ENCODE results near the gene PIMREG.

PIMREG gene

DNA sequence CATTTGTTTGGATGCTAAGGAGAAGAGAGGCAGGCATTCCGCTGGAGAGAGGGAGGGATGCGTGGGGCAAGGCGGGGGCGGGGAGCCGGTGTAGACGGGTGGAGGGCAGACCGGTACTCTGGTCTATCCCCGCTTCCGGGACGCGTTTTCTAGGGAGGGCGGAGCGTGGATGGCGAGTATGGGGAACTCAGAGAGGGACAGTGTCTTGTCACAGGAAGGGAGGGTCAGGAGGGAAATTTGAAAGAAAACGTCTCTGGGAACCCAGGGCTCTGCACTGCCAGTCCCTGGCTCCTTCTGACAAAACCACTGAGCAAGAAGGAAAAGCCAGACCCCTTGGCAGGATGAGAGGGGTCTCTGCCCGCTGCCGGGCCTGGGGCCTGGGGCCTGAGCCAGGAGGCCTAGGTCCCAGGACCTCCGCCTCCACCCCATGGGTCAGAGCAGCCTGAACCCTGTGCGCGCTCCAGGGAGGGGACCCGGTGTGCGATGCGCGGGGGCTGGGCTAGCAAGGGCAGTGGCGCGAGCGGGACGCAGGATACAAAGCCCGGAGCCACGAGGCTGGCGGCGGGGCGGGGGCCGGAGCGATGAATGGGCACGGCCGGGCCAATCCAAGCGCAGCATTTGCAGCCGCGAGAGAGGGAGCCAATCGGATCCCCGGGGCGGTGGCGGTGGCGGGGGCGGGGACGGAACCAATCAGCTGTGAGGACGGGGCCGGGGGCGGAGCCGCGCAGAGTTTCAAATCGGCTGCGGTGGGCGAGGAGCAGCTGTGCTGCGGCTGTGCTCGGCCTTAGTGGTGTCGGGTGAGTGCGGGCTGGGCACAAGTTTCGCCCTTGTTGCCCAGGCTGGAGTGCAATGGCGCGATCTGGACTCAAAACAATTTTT, at the start of gene PIMREG:
Gene PIMREG, plus strand, starts transcription at position 764 of the 879 bp plus-strand sequence. CDS start 656 bp downstream, outside the sequence.
- in situ Hi-C loops (cut with MboI; ENCODE audit: low sequenced_read_pairs), result loop anchor here (25.0 kb wide), 1 partner anchor 857 kb away; the partner anchor contains the start of gene NLRP1

DNA sequence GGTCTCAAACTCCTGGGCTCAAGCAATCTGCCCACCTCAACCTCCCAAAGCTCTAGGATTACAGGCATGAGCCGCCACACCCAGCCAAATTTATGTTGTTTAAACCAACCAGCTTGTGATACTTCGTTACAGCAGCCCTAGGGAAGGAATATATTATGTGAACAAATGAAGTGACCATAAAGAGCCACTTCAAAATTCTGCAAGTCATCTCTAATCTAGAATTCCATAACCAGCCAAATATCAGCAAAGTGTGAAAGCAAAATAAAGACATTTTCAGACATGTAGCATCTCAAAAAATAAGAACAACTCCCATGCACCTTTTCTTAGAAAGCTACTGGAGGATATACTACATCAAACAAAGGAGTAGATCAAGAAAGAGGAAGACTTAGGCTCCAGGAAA, 45.3 kb upstream of the PIMREG start:
- in situ Hi-C loops (cut with MboI; ENCODE audit: low sequenced_read_pairs), result no loop called here

- in situ Hi-C loops (cut with MboI; ENCODE audit: low sequenced_read_pairs), result no loop called here
Measured at GRCh38 chr17:6402258-6402657, 42.0 kb upstream of the PIMREG start.

- in situ Hi-C loops (cut with MboI; ENCODE audit: low sequenced_read_pairs), result no loop called here
Measured at GRCh38 chr17:6408276-6408675, 36.0 kb upstream of the PIMREG start.

- in situ Hi-C loops (cut with MboI; ENCODE audit: low sequenced_read_pairs), result no loop called here
Measured at GRCh38 chr17:6408735-6409134, 35.5 kb upstream of the PIMREG start.

- in situ Hi-C loops (cut with MboI; ENCODE audit: low sequenced_read_pairs), result no loop called here
Measured at GRCh38 chr17:6413065-6413464, 31.2 kb upstream of the PIMREG start.

DNA sequence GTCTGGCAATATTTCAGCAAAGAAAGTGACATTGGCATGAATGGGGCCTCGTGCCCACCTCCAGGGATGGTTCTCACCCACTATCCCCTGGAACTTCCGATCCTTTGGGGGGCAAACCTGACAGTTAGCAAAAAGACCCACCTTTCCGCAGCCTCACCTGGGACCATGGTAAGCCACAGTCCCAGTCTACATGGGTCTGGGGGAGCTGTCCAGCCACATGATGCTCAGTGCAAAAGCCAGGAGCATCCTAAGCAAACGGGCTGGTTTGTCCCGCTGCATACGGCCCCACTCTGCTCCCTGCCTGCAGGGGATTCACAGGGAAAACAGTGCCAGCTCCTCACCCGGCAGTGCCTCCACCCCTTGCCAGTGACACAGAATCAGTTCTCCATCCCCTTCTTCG, 28.6 kb upstream of the PIMREG start:
- in situ Hi-C loops (cut with MboI; ENCODE audit: low sequenced_read_pairs), result no loop called here

DNA sequence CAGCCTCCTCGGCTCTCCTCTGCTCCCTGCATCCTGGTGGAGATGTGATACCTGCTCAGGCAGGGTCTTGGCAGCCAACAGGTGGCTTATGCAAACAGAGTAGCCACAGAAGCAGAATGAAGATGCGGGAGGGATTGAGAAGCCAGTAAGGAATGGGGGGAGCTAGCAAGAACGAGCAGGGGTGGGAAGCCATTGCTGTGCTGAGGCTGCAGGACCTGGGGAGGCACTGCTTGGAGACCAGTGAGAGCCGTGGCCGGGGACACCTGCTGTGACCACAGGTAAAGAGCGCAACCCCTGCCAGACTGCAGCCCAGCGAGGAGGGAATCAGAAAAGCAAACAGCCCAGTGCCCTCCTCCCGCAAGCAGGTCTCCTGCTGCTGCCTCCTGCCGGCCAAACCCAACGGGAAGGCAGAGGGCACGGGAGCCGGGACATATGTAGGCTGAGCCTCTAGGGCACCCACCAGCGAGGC, 24.0 kb upstream of the PIMREG start:
- in situ Hi-C loops (cut with MboI; ENCODE audit: low sequenced_read_pairs), result no loop called here

- in situ Hi-C loops (cut with MboI; ENCODE audit: low sequenced_read_pairs), result no loop called here
Measured at GRCh38 chr17:6421700-6422604, 22.3 kb upstream of the PIMREG start.

DNA sequence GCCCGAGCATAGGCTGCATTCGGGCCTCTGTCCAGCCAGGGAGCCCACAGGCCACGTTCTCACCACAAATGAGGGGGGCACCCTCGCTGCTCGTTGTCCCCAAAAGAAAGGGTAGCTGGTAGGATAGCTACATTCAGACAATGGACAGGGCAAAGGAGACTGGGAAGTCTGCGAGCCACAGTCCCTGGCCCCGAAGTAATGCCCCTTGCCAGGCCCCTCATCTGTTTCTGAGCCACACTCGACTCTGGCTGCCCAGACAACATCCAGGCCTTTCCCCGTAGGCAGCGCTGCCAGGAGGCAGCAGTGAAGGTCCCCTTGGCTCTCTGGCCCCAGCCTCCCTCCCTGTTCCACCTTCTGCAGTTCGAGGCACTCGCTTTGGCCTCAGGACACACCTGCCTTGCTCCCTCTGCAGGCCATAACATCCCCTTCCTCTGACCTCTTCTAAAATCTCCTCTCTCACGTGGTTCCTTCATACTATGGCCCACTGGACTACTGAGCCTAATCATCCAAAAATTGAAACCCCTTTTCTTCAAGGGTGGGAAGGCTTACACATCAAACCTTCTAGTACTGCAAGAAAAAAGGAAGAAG, 21.5 kb upstream of the PIMREG start:
- in situ Hi-C loops (cut with MboI; ENCODE audit: low sequenced_read_pairs), result no loop called here

- in situ Hi-C loops (cut with MboI; ENCODE audit: low sequenced_read_pairs), result no loop called here
Measured at GRCh38 chr17:6423931-6424330, 20.3 kb upstream of the PIMREG start.

- in situ Hi-C loops (cut with MboI; ENCODE audit: low sequenced_read_pairs), result loop anchor here (25.0 kb wide), 1 partner anchor 838 kb away; the partner anchor contains the start of gene NLRP1
Measured at GRCh38 chr17:6425407-6425806, 18.8 kb upstream of the PIMREG start.

GRCh38 chr17:6426356-6427101, 17.7 kb upstream of the PIMREG start:
- in situ Hi-C loops (cut with MboI; ENCODE audit: low sequenced_read_pairs), result loop anchor here (25.0 kb wide), 1 partner anchor 839 kb away; the partner anchor contains the start of gene NLRP1

DNA sequence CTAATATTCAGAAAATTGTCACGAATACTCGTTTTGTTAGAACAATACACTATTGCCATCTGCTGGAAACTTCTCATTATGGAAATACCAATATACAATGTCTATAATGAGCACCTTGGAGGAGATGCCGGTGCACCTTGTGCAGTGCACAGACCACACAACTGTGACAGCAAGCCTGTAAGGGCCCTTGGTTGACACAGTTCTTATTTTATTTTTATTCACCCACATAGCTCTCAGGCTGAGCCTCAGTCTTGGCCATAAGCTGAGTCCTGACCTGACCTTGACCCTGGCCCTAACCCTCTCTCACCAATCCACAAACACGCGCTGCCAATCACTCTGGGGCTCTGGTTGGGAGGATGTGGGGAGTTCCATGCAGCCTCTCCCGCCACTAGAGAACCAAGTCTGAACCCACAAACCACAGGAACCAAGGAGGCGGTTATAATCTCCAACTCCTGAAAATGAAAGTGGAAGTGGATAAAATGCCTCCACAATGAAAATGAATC, 16.9 kb upstream of the PIMREG start:
- in situ Hi-C loops (cut with MboI; ENCODE audit: low sequenced_read_pairs), result loop anchor here (25.0 kb wide), 1 partner anchor 840 kb away; the partner anchor contains the start of gene NLRP1

DNA sequence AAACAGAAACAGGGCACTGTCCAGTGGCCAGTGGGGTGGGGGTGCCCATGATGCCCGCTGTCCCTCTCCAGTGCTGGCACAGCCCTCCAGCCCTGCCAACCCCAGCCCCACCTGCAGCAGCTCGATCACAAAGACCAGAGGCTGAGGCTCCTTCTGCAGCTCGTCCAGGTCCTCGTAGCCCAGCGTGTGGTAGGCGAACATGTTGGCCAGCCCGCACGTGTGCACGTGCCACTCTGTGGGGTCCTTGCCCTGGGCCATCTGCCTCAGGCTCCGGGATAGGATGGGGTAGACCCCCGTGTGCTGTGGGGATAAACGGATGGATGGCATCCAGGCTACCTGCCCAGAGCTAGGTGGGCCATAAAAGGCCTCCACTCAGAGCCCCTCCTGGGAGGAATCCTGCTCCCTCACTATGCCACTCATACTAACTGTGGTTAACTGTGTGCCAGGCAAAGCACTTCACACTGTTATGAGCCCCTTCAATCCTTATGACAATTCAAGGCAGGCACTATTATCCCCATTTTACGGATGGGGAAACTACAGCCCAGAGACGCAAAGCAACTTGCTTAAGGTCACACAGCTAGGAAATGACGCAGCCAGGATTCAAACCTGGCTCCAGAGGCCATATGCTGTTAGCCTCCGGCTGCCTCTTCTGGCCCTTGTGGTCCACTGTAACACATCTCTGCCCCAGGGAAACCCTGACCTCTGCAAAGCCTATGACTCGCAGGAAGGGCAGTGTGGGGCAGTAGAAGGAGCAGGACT, 15.9 kb upstream of the PIMREG start:
- in situ Hi-C loops (cut with MboI; ENCODE audit: low sequenced_read_pairs), result loop anchor here (25.0 kb wide), 1 partner anchor 841 kb away; the partner anchor contains the start of gene NLRP1

GRCh38 chr17:6429266-6429665, 15.0 kb upstream of the PIMREG start:
- in situ Hi-C loops (cut with MboI; ENCODE audit: low sequenced_read_pairs), result loop anchor here (25.0 kb wide), 1 partner anchor 842 kb away; the partner anchor contains the start of gene NLRP1

DNA sequence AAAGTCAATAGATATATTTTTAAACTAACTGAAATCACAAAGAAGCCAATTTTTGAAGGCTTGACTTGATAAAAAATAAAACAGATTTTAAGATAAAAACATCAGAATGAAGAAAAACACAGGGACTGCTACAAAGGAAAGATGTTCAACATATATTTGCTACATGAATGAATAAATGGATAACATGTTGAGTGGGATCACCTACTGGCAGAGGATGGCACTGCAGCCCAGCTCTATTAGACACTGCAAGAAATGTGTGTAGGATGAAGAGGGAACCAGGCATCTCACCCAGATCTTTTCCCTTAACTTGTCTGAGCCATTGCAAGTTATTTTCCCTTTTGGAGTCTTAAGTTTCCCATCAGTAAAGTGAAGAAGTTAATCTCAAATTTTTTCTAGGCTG, 13.5 kb upstream of the PIMREG start:
- in situ Hi-C loops (cut with MboI; ENCODE audit: low sequenced_read_pairs), result loop anchor here (25.0 kb wide), 1 partner anchor 843 kb away; the partner anchor contains the start of gene NLRP1

- in situ Hi-C loops (cut with MboI; ENCODE audit: low sequenced_read_pairs), result loop anchor here (25.0 kb wide), 1 partner anchor 848 kb away; the partner anchor contains the start of gene NLRP1
Measured at GRCh38 chr17:6435051-6435450, 9.2 kb upstream of the PIMREG start, which contains the start of gene AIPL1. AIPL1 (minus strand) TSS chr17:6435121; CDS start chr17:6435104, 17 bp downstream.

DNA sequence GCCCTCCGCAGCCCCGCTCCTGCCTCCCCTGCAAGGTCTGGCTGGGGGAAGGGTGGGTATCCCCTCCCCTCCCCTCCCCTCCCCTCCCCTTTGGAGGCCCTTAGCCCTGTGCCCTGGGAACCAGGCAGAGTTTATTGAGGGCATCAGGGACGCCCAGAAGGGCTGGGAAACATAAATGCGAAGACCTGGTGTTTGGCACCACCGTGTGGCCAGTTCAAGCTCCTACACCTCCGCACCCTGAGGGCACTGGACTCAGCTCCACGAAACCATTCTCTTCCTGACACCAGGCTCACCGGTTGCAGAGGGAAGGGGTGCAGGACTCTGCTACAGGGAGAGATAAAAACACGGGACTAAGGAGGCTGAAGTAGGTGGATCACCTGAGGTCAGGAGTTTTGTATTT, 8.3 kb upstream of the PIMREG start:
- in situ Hi-C loops (cut with MboI; ENCODE audit: low sequenced_read_pairs), result loop anchor here (25.0 kb wide), 1 partner anchor 849 kb away; the partner anchor contains the start of gene NLRP1
